ENCODE data around the gene NLE1. TPM values are rescaled to one million over a fixed set of nuclear protein-coding genes. Genes with fewer than 3 reads are reported as not detected.
"Not testable (repeated sequence)": the region's sequence is repeated elsewhere in the genome, so short reads cannot be mapped to it uniquely, and the experiment has no call there.

Gene NLE1
- polyA plus RNA-seq, 1 donor: 15.3 TPM

DNA sequence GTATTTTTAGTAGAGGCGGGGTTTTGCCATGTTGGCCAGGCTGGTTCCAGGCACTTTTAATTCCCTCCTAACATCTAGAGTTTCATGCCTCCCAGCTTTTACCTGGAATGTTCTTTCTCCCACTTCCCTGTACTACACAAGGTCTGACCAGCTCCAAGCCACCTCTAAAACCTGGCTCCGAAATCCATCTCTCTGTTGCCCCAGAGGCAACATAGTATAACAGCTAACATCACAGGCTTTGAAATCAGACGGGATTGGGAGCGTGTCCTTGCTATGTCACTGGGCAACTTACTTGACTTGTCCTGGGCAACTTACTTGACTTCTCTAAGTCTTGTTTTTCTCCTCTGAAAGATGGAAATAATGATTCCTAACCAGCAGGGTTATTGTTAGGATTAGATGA, 20.7 kb upstream of the NLE1 start:
- DNase-seq (ENCODE audit: low read depth): no peak

DNA sequence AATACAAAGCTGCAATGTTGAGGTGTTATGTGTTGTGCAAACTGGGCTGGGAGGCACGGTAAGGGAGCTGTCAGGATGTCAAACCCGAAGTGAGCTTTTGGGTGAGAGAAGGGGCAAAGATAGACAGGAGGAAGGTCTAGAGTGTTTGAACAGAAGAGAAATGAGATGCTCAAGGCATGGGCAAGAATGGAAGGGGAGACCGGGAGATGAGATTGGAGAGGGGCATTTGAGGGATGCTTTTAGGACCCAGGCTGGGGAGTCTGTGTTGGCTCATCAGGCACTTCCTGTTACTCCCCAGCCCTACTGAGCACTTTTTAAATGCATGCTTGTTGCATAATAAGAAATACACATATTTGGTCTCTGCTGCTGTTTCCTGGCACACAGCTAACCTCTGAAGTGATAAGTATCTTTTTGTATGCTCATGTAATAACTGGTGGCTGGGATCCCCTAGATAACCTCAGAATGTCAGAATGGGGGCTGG, 19.2 kb upstream of the NLE1 start:
- no peak for DNase-seq (ENCODE audit: low read depth)

DNA sequence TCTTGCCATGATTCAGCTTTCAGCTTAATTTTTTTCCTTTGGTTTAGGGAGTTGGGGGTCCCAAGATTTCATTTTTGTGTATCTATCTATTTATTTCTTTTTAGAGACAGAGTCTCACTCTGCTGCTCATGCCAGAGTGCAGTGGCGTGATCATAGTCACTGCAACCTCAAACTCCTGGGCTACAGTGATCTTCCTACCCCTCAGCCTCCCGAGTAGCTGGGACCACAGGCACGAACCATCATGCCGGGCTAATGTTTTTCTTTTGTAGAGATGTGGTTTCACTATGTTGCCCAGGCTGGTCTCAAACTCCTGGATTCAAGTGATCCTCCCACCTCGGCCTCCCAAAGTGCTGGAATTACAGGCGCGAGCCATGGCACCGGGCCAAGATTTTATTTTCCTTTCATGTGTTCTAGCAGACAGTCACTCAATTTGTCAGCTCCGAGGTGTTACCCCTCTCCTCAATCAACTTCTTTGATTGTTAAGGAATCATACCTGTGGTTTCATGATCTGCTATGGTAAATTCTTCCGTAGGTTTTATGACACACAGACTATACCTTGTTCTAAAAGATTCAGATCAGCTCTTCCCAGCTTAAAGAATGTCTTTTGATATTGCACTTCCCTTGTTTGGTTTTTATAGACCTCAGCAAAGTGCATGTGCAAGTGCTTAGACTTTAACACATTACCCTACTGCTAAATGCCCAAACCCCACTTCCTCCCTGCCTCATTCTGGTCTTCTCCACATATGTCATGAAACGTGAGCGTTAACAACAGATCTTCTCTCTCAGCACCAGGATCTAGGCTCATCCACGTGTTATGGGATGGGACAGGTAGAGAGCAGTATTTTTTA, 18.5 kb upstream of the NLE1 start:
- DNase-seq (ENCODE audit: low read depth): no peak

DNA sequence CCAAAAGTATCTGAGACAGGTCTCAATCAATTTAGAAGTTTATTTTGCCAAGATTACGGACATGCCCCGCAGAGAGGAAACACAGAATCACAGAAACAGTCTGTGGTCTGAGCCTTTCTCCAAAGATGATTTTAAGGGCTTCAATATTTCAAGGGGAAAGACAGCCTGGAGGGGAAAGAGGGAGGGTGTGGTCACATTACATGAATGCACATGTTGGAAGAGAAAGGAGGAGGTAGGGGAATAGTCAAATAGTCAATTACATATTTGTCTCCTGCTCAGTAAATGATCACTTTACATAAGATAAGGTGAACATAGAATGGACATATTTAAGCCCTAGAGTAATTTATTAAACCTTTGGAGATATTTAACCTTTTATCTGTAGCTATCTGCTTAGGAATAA, 17.8 kb upstream of the NLE1 start:
- DNase-seq (ENCODE audit: low read depth): no peak

DNA sequence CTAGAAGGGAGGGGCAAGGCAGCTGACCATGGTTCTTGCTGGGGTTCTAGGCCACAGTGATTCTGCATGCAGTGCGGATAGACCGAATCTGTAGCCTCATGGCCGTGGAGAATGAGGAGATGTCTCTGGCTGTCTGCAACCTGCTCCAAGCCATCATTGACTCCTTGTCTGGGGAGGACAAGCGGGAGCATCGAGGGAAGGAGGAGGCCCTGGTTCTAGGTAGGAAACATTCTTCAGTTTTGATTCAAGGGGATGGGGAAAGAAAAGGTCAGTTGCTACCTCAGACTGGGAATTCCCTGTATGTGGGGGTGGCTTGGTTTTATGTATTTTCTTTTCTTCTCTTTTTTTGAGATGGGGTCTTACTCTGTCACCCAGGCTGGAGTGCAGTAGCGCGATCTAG, 13.1 kb upstream of the NLE1 start:
- DNase-seq (ENCODE audit: low read depth): no peak

DNA sequence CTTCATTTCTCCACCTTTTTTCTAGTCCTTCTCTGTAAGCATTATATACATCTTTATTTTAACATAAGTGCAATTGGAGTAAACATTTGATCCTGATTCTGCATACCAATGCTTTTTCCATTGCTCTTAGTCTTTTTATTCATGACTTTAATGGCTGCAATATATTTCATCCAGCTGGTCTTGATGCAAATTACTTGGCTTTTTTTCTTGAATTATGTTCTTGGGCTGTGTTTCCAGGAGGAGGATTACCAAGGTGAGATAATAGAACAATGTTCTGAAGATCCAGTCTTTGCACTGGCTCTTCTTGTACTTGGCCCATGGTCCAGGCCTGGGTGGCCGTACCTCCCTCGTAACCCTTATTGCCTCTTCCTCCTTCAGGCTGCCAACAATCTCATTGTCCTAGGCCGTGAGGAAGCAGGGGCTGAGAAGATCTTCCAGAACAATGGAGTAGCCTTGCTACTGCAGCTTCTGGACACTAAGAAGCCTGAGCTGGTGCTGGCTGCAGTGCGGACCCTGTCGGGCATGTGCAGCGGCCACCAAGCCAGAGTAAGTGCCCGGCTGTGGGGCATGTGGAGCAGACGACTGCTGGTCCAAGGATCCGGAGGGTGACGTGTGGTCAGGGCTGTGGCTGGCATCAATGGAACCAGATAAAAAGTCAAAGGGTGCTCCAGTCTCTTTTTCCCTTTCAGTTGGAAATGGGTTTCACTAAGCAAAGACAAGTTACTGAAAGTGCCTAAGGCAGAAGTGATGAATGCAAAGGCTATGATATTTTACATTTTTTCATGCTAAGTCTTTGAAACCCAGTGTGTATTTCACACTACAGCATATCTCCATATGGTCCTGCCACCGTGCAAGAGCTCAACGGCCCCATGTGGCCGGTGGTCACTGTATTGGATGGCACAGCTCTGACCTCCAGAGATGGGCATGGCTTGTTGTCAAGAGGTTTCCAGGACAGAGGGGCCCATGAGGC, 12.4 kb upstream of the NLE1 start:
- no peak for DNase-seq (ENCODE audit: low read depth)

DNA sequence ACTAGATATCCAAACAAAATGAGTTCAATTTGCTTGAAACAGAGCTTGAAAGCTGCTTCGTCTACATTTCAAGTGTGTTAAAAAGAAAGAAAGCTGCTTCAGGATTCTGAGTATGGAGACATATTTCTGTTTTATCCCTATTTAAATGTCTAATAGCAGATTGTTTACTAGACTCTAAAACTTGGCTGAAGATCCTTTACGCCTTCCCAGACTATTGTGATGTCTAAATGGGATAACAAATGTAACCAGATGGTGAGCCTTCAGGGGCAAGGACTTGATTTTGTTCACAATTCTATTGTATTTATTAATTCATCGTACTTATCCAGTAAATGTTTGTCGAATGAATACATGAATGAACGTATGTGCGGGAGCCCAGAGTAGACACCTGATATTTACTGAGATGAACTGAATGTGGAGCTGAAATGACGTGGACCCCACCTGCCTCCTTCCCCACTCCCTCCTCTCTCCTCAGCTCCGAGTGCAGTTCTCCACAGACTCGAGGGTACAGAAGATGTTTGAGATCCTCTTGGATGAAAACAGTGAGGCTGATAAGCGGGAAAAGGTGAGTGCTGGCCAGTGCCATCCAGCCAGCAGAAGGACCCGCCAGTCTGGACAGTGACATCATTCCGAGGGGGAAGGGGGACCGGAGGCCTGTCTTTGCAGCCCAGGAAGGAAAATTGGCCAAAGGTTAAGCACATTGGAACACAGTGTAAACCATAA, 10.5 kb upstream of the NLE1 start:
- no peak for DNase-seq (ENCODE audit: low read depth)

DNA sequence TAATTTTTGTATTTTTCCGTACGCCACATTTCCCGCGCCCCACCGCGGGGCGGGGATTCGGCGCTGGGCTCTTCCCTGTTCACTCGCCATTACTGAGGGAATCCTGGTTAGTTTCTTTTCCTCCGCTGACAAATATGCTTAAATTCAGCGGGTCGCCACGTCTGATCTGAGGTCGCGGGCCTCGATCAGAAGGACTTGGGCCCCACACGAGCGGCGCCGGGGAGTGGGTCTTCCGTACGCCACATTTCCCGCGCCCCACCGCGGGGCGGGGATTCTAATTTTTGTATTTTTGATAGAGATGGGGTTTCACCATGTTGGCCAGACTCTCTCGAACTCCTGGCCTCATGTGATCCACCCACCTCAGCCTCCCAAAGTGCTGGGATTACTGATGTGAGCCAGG, 9.0 kb upstream of the NLE1 start:
- not testable (repeated sequence) for DNase-seq (ENCODE audit: low read depth)

DNA sequence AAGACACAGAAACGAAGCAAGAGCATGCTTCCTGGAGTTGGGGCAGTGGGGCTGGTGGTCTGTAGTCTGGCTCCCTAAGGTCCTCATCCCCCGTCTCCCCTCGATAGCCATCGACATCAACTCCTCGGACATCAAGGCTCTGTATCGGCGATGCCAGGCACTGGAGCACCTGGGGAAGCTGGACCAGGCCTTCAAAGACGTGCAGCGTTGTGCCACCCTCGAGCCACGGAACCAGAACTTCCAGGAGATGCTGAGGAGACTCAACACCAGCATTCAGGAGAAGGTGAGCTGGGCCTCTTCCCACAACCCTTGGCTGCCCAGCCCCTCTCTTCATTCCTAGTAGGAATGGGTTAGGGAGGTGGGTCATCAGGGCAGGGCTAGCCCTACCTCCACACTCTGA, 7.8 kb upstream of the NLE1 start:
- DNase-seq (ENCODE audit: low read depth): no peak

DNA sequence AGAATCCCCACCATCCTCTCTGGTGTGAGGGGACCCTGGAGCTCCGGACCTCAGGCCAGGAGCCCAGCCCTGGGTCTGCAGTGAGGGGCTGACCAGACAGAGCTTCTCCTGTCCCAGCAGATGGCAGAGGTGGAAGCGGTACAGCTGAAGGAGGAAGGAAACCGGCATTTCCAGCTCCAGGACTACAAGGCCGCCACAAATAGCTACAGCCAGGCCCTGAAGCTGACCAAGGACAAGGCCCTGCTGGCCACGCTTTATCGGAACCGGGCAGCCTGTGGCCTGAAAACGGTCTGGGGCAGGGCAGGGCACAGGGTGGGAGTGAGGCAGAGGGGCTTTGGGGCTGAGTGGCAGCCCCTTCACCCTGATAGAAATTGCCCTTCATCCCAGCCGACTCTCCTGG, 6.0 kb upstream of the NLE1 start:
- DNase-seq (ENCODE audit: low read depth): no peak

DNA sequence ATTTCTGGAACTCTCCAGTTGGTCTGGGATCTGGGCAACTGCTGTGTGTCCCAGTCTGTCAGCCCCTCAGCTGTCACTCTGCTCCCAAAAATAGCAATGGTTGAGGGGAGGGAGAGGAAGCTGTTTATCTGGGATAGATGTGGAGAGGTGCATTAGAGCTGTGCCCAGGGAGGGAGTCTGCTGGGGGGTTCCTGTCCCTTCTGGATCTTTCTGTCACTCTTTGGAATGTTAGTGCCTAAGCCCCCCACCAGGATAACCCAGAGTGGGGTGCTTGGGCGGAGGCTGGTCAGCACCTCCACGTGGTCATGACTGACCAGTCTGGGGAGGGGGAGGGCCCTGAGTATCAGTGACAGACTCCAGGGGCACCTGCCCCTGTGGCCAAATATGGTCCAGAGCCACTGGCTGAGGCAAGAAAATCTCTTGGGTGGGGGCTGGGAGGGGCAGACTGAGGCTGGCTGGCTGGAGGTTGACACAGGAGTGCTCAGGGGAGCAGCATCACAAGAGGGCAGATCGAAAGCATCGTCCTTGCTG, 5.3 kb upstream of the NLE1 start, which contains the start of gene UNC45B:
UNC45B (plus strand) TSS at position 443 of the 531 bp plus-strand sequence. CDS start 447 bp downstream, outside the sequence.
- DNase-seq (ENCODE audit: low read depth): no peak

DNA sequence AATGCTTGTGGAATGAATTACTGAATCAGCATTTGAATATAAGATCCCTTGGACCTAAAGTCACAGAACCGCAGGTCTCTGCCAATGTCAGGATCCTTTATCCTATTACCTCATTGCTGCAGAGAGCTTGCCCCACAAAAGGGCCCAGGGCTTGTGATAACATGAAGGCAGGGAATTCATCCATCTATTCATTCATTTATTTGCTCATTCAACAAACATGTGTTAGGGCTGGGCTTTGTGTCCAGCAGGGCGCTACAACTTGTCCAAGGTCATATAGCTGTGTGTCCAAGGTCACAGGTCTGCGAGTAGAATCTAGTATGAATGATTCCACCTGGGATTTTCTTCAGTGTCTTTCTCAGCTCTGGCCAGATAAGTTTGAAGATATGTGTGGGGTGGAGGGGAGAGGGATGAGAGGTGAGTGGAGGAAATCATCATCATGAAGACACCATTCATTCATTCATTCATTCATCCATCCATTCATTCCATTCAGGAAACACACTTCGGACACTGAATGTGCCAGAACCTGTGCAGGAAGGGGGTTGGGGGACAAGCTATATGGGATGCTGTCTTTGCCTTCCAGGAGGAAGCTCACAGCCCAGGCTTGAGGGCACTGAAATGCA, 4.2 kb upstream of the NLE1 start:
- no peak for DNase-seq (ENCODE audit: low read depth)

DNA sequence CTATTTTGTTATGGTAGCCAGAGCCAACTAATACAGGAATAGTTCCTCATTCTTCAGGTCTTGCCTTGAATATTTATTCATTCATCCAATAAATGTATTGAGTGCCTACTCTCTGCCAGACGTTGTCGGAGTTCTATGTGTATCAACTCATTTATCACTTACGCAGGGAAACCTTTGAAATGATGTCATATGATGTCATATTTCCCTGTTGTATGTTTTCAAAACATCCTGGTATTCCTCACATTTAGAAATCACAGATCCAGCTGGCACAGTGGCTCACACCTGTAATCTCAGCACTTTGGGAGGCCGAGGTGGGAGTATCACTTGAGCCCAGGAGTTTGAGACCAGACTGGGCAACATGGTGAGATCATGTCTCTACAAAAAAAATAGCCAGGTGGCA, 2.7 kb upstream of the NLE1 start:
- DNase-seq (ENCODE audit: low read depth): no peak

DNA sequence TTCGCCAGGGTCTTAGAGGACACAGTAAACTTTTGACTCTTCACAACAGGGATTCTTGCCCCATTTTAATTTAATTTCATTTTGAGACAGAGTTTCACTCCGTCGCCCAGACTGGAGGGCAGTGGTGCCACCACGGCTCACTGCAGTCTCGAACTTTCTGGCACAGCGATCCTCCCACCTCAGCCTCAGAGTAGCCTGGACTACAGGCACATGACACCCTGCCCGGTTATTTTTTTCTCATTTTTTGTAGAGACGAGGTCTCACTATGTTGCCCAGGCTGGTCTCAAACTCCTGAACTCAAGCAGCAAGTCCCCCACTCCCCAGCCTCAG, 329 bp upstream of the NLE1 start:
- no peak for DNase-seq (ENCODE audit: low read depth)

DNA sequence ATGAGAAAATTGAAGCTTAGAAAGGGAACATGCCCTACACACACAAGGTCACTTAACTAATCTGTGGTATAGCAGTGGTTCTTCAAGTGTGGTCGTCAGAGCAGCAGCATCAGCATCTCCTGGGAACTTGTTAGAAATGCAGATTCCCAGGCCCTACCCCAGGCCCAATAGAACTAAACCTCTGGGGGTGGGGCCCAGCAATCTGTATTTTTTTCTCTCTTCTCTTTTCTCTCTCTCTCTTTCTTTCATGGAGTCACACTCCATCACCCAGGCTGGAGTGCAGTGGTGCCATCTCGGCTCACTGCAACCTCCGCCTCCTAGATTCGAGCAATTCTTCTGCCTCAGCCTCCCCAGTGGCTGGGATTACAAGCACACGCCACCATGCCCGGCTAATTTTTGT, 3.9 kb downstream of the NLE1 start:
- DNase-seq (ENCODE audit: low read depth): no peak

DNA sequence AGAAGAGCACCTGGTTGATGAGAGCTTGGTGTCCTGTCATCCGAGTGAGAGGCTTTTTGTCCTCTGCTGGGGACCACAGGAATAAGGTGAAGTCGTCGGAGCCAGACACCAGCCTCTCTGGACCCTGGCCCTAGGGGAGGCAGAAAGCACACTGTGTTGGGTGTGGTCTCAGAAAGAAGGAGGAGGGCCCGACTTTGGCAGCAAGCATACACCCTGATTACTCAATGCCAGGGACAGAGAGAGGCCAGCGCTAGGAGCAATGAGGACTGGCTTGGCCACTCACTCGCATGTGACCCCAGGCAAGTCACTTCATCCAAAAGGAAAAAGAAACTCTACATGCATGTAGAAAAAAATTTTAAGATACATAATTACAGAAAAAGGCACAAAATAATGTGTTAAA, 6.8 kb downstream of the NLE1 start:
- no peak for DNase-seq (ENCODE audit: low read depth)

DNA sequence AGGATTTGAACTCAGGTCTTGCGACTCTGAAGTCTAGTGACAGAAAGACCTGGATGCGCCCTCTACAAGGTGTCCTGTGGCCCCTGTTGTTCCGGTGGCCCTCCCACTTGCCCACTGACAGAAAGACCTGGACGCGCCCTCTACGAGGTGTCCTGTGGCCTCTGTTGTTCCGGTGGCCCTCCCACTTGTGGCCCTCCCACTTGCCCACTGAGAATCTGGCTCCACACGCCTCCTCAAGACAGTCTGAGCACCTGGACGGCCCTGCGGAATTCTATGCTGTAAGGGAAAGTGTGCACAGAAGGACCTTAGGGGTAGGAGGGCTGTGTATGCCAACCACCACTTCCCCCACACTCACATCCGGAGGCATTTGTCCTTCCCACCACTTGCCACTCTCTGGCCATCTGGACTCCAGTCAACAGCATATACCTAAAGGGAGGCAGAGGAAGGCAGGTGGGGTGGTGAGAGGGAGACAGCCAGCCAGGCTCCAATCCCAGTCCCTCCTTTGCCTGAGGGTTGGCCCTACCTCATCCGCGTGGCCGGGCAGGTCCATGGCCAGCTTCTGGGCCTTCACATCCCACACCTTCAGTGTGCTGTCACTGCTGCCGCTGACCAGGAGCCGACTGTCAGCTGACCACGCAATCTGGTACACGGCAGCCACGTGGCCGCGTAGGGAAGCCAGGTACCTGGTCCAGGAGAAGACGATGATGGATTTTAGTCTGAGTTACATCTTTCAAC, 9.1 kb downstream of the NLE1 start:
- no peak for DNase-seq (ENCODE audit: low read depth)

DNA sequence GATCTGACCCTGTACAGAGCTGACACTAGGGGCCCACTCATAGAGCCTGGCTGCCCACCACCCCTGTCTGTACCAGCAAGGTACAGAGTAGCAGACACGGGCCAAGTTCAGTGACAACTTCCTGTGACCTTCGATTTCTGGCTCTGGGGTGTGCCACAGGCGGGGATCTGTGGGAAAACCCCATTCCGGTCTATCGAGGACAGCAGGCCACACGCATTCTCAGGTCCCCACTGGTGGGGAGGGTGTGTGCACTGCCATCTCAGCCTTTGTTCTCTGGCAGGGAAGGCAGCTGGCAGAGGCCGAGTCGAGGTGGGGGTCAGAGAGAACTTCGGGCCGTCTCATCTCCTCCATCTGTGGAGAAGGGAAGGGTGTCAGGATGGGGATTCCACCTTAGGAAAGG, 10.0 kb downstream of the NLE1 start:
- DNase-seq (ENCODE audit: low read depth): no peak

DNA sequence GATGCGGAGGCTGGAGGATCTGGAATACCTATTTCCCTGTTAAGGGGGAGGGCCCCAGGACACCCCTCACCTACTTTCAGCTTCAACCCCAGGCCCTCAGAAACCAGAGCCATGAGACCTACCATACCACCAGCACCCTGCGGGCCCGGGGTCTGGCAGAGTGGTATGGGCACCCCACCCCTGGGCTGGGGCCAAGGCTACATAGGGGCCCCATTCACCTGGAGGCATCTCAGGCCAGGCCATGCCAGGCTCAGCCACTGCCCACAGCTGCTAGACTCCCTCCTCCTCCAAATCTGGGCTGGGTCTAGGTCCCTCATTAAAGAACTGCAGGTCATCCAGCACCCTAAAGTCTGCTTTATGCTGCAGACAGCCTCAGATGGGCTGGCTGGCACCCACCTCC, 11.7 kb downstream of the NLE1 start:
- no peak for DNase-seq (ENCODE audit: low read depth)

DNA sequence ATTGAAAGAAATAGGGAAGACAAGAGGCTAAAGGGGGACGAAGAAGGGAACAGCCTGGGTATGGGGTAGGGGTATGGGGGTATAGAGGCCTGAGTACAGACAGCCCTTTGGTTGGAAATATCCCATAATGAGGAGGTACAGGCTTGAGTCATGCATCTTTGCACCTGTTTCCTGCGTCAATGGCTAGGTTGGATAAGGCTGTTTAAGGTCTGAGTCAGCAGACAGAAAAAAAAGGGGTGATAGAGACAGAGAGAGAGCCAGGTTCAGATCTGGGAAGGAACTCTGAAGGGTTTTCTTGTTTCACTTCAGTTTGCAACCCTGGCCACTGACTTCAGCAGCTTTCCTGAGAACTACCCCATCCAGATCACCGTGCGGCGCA, 12.1 kb downstream of the NLE1 start:
- no peak for DNase-seq (ENCODE audit: low read depth)

Measured in forelimb muscle (tissue), 1 donor.